Bronchus fibroblast of lung (primary cell): Measurements from ENCODE around the gene MYLK2. TPM values are rescaled to one million over a fixed set of nuclear protein-coding genes. Genes with fewer than 3 reads are reported as not detected.

Experiments
- total RNA-seq: library from RNA; depleted of rRNA; stranded (reverse); fragments of >200 nt; gene quantifications from 2 replicates; pipeline ENCODE4 v1.2.3, GENCODE V29; 2015

MYLK2 gene
- 0.17 and 0.30 TPM in 2 replicates for total RNA-seq

DNA sequence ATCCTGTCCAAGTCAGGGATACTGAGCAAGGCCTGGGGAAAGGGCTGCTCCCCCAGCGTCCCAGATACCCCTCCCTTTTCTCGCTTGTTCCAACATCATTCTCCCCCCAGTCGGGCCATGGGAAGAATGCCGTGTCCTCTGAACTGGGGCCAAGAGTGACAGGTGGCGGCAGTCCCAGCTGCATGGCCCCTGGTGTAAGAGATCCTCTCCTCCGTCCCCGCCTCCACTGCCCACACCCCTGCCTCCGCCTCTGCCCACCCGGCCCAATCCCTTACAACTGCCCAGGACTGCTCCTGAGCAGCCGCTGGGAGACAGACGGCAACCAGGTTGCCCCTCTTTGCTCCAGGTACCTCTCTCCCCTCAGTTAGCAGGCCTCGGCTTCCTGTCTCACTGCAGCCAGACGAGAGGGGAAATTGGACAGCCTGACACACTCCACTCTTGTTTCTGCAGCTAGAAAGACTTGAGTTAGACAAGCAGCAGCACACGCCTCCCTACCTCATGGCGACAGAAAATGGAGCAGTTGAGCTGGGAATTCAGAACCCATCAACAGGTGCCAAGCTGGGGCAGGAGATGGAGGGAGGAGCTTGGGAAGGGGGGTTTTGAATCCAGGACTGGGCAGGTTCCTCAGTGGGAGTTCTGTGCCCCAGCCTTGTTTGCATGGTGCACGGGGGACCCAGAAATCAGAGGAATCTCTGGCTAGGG is at the start of gene MYLK2:
Gene MYLK2, plus strand, starts transcription at position 274 of the 702 bp plus-strand sequence. Its CDS starts 225 bp downstream, at position 499.

DNA sequence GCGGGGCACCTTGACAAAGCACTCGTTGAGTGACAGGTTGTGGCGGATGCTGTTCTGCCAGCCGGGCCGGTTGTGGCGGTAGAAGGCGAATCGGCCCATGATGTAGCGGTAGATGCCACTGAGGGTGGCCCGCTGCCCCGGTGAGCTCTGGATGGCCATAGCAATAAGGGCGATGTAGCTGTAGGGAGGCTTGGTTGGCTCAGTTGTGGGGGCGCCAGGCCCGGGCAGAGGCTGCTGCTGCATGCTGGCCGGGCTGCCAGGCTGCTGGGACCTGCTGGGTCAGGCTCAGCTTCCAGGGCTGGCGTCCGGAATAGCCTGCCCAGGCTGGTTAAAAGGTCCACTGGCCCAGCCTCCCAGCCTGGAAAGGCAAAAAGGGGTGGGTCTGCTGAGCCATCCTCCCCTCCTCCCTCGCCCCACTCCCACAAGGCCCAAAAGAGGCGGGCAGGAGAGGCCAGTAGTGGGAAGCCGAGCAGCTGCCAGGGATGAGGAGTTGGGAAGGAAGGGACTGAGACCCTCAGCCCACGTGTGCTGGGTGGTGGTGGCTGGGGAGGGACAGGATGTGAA is 26.2 kb downstream of the MYLK2 start, which contains the start of gene FOXS1:
Gene FOXS1, minus strand, starts transcription at position 305 of the 564 bp plus-strand sequence. Its CDS starts 62 bp downstream, at position 243.

DNA sequence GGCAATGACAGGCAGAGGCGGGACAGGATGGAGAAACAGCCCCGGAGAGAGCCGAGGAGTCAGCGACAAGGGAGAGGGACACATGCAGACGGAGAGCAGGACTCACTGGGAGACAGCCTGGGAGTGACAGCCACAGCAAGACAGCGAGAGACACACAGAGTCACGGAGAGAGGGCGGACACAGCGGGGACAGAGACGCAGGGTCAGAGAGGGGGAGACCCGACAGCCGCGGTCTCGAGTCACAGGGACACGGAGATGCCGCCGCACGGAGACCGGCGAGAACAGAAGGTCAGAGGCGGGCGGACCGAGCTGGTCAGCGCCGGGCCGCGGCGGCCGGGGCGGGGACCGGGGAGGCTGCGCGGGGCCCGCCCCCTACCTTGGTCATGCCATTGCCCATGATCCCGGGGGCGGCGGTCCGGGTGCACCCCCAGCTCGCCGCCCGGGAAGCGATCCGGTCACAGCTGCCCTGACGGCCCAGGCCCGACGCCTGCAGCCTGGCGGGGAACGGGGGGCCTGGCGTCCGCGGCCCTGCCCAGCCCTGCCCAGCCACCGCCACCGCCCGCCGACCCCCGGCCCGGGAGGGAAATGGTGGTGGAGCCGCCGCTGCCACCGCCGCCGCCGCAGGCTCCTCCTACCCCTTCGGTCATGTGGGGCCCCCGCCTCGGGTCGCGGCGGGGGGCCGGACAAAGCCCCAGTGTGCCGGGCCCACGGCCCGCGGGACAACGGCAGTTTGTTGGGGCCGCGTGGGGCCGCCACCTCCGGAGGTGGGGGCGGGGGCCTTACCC is 51.0 kb downstream of the MYLK2 start, which contains the start of the genes DUSP15 and TTLL9:
Gene DUSP15, minus strand, starts transcription at position 586 of the 784 bp plus-strand sequence. Its CDS starts 190 bp downstream, at position 396.
Gene TTLL9, plus strand, starts transcription at position 693 of the 784 bp plus-strand sequence. CDS start 493 bp downstream, outside the sequence.

Other genes with a start within 250 kb of the MYLK2 start
- gene ID1, start 214.1 kb upstream of the MYLK2 start, total RNA-seq: 370 and 375 TPM in 2 replicates
- not detected in 2 replicates for gene COX4I2, start 181.4 kb upstream of the MYLK2 start, total RNA-seq
- 122 and 130 TPM in 2 replicates for gene BCL2L1, start 96.5 kb upstream of the MYLK2 start, total RNA-seq
- gene TPX2, start 80.1 kb upstream of the MYLK2 start, total RNA-seq: 122 and 127 TPM in 2 replicates
- not detected in 2 replicates for gene FOXS1, start 26.2 kb downstream of the MYLK2 start, total RNA-seq
- 0.30 TPM in 1 of 2 replicates, not detected in the other for gene DUSP15, start 51.2 kb downstream of the MYLK2 start, total RNA-seq
- not detected in 2 replicates for gene TTLL9, start 51.3 kb downstream of the MYLK2 start, total RNA-seq
- gene PDRG1, start 132.7 kb downstream of the MYLK2 start, total RNA-seq: 7.2 and 7.9 TPM in 2 replicates
- gene XKR7, start 148.8 kb downstream of the MYLK2 start, total RNA-seq: under 0.01 TPM in 1 of 2 replicates, not detected in the other
- gene CCM2L, start 191.1 kb downstream of the MYLK2 start, total RNA-seq: not detected in 2 replicates
- not detected in 2 replicates for gene HCK, start 232.9 kb downstream of the MYLK2 start, total RNA-seq